Measurements from ENCODE around the gene CORO1C. TPM values are rescaled to one million over a fixed set of nuclear protein-coding genes. Genes with fewer than 3 reads are reported as not detected.

Gene CORO1C
- total RNA-seq, 4 donors from 2014 or later, result 100 to 273 (median 154) TPM

- DNase-seq (ENCODE audit: low spot score), result no peak
- no peak for ATAC-seq (ENCODE audit: low FRiP score)
Measured at GRCh38 chr12:108637222-108637971, 93.9 kb downstream of the CORO1C start.

DNA sequence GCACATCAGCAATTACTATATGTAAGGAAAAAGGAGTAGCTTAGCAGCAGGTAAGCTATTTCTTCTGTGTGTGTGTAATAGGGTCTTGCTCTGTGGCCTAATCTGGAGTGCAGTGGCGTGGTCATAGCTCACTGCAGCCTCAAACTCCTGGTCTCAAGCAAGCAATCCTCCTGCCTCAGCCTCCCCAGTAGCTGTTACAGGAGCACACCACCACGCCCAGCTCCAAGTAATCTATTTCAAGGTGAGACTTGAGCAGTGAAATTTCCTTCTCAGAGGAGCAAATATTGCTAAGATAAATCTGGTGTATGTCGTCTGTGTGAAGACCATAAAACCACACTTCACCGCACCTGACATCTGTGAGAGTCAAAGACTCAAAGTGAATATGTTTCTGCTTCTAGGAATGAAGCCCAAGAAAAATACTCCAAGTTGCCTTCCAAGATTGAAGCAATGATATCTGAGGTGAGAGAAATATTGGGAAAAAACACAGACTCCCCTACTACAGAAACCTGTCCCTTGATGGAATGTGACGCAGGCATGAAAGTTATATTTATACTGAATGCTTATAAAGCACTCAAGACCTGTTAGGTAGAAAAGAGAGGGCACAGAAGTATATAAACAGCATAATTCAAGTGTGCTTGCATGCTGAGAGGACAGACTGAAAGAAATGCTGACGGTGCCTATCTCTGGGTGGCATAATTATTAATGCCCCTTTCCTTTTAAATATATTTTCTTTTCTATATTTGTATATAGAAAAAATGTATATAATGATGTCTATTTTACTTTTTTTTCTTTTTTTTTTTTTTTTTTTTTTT, 95.1 kb downstream of the CORO1C start:
- TF ChIP-seq, protein P1, sequence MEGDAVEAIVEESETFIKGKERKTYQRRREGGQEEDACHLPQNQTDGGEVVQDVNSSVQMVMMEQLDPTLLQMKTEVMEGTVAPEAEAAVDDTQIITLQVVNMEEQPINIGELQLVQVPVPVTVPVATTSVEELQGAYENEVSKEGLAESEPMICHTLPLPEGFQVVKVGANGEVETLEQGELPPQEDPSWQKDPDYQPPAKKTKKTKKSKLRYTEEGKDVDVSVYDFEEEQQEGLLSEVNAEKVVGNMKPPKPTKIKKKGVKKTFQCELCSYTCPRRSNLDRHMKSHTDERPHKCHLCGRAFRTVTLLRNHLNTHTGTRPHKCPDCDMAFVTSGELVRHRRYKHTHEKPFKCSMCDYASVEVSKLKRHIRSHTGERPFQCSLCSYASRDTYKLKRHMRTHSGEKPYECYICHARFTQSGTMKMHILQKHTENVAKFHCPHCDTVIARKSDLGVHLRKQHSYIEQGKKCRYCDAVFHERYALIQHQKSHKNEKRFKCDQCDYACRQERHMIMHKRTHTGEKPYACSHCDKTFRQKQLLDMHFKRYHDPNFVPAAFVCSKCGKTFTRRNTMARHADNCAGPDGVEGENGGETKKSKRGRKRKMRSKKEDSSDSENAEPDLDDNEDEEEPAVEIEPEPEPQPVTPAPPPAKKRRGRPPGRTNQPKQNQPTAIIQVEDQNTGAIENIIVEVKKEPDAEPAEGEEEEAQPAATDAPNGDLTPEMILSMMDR (IDR thresholded peaks at IDR 0.05), result no peak
- ATAC-seq (ENCODE audit: low FRiP score) (no peak), DNase-seq (ENCODE audit: low spot score) (no peak)

More at GRCh38 chr12:108637222-108637971, 93.9 kb downstream of the CORO1C start:
- TF ChIP-seq, protein P1 (IDR thresholded peaks at IDR 0.05), result no peak

GRCh38 chr12:108635201-108635996, 95.9 kb downstream of the CORO1C start:
- no peak for ATAC-seq (ENCODE audit: low FRiP score)
- no peak for DNase-seq (ENCODE audit: low spot score)
- TF ChIP-seq, protein P1 (IDR thresholded peaks at IDR 0.05), result no peak

- TF ChIP-seq, protein P1 (IDR thresholded peaks at IDR 0.05), result no peak
- ATAC-seq (ENCODE audit: low FRiP score) (no peak), DNase-seq (ENCODE audit: low spot score) (no peak)
Measured at GRCh38 chr12:108634341-108634751, 97.0 kb downstream of the CORO1C start.

GRCh38 chr12:108633534-108634248, 97.6 kb downstream of the CORO1C start, which contains the start of gene SELPLG:
SELPLG (minus strand) TSS chr12:108633894; CDS start chr12:108624307, 9,587 bp downstream.
- DNase-seq (ENCODE audit: low spot score) (no peak), ATAC-seq (ENCODE audit: low FRiP score) (no peak)

More at GRCh38 chr12:108633534-108634248, 97.6 kb downstream of the CORO1C start, which contains the start of gene SELPLG:
- TF ChIP-seq, protein P1 (IDR thresholded peaks at IDR 0.05), result no peak

All from omental fat pad (tissue), 4 donors.